ENCODE results near the gene SHC3. TPM values are rescaled to one million over a fixed set of nuclear protein-coding genes. Genes with fewer than 3 reads are reported as not detected.
A peak's percentile ranks its signal among the peaks of the same experiment; 100 is the strongest.

Gene SHC3
- total RNA-seq, 1 donor from 2014 or later = 0.20 TPM

- DNase-seq (ENCODE audit: low read depth in 2 of 2) = no peak
These were observed 123.6 kb downstream of the SHC3 start for GRCh38 chr9:89054865-89055495.

- no peak for DNase-seq (ENCODE audit: low read depth in 2 of 2)
These were observed 125.3 kb downstream of the SHC3 start for GRCh38 chr9:89053301-89053700.

GRCh38 chr9:89052470-89053097 lies 126.0 kb downstream of the SHC3 start:
- no peak for DNase-seq (ENCODE audit: low read depth in 2 of 2)

DNA sequence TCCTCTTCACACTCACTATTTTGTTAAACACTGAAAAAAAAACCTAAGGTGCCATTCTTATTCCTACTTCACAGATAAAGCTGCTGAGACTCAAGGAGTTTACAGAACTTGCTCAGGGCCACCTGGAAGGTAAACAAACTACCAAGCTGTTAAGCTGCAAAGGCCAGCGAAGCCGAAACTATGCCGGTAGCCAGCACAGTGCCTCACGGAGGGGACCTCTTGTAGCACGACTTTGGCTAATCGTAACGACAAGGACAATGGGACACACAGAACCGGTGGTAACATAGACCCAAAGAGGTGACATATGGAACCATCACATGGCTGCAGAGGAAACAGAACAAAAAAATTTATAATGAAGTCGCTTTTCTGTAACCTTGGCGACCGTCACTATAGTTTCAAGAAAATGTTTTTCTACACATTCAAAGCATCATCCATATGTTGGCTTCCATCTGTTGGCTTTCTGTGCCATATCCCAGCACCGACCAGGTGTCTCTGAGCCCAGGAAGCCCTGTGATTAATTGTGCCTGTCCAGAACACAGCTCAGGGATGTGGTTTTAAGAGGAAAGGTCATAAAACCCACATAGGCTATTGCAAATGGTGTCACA lies 127.1 kb downstream of the SHC3 start:
- DNase-seq (ENCODE audit: low read depth in 2 of 2) = no peak

DNA sequence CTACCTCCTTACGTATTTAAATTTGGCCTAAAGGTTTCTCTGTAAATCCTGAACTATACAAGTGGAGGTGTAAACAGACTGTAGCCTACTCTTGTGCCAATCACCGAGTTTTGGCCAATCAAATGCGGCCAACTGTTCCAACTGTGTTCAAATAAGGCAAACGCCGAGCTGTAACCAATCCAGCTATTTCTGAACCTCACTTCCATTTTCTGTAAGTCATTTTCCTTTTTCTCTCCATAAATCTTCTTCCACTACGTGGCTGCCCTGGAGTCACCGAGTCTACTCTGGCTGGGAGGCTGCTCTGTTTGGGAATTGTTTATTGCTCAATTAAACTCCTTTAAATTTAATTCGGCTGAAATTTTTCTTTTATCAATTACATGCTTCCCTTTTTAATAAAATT lies 129.0 kb downstream of the SHC3 start:
- DNase-seq (ENCODE audit: low read depth in 2 of 2) = no peak

- DNase-seq (ENCODE audit: low read depth in 2 of 2) = no peak
These were observed 130.0 kb downstream of the SHC3 start for GRCh38 chr9:89048616-89049015.

DNA sequence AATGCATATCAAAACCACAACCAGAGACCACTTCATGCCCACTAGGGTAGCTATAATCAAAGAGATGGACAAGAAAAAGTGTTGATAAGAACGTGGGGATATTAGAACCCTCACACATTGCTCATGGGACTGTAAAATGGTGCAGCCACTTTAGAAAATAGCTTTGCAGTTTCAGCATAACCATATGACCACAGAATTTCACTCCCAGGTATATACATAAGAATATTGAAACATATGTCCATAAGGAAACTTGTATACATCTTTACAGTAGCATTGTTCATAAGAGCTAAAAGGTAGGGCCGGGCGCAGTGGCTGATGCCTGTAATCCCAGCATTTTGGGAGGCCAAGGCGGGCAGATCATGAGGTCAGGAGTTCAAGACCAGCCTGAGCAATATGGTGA lies 131.0 kb downstream of the SHC3 start:
- DNase-seq (ENCODE audit: low read depth in 2 of 2) = no peak

- no peak for DNase-seq (ENCODE audit: low read depth in 2 of 2)
These were observed 131.8 kb downstream of the SHC3 start for GRCh38 chr9:89046832-89047231.

- no peak for DNase-seq (ENCODE audit: low read depth in 2 of 2)
These were observed 133.7 kb downstream of the SHC3 start for GRCh38 chr9:89044881-89045280.

DNA sequence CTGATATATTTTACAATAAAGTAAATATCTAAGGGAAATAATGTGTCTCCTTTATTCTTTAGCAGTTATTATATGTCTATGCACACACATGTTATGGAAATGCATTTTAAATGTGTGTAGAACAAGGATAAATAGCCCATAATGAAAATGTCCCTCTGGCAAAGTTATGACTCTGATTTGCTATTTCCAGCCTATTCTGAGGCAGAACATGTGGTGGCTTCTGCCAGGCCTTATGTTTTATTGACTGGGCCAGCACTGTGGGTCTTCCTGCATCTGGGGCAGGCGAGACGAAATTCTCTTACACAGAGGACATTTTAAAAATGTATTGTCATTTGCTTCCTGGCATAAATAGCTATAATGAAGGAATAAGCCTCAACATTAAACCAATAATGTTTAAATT lies 134.5 kb downstream of the SHC3 start:
- no peak for DNase-seq (ENCODE audit: low read depth in 2 of 2)

DNA sequence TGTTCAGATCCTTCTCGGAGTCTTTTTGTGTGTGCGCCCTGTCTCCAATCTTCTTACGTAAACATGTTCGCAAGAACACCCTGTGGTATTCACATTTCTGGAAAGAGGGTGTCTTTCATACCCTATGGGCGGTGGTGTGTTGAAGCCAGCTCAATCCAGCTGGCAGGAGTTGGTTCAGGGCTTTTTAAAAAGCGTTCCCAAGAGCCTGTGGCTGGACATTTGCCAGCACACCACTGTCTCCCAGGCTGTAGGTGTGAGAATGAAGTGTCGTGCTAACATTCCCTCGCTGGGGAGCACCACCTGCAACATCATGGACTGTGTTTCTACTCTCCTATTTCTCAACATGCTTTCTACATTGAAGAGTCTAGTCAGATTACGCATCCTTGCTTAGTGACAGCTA lies 135.6 kb downstream of the SHC3 start:
- no peak for DNase-seq (ENCODE audit: low read depth in 2 of 2)

DNA sequence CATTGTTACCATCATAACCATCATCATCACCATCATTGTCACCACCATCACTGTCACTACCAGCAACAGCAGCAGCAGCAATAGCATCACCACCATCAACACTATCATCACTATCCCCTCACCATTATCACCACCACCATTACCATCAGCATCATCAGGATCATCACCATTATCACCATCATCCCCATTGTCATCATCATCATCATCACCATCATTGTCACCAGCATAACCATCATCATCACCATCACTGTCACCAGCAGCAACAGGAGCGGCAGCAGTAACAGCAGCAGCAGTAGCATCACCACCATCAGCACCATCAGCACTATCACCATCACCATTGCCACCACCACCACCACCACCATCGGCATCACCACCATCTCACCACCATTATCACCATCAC lies 139.0 kb downstream of the SHC3 start:
- DNase-seq (ENCODE audit: low read depth in 2 of 2) = no peak

GRCh38 chr9:89039104-89039465 lies 139.5 kb downstream of the SHC3 start:
- DNase-seq (ENCODE audit: low read depth in 2 of 2) = no peak

- no peak for DNase-seq (ENCODE audit: low read depth in 2 of 2)
These were observed 140.1 kb downstream of the SHC3 start for GRCh38 chr9:89038382-89039103.

- DNase-seq (ENCODE audit: low read depth in 2 of 2) = no peak
These were observed 140.7 kb downstream of the SHC3 start for GRCh38 chr9:89037891-89038290.

DNA sequence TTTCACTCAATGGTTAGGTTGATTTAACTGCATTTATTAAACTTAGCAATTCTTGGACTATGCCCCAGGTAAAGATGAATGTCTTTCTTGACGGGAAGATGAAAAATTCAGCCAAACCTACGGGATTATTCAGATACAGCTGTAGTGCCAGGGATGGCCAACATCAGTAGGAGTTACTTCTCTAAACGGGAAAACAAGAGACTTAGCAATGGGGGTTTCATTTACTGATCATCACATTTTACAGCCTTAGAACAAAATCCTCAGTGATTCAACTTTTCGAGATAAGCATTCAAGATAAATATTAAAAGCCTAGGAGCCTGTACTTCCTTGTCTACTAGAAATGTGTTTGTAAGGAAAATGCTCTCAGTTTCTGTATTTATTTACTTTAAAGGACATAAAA lies 141.3 kb downstream of the SHC3 start:
- no peak for DNase-seq (ENCODE audit: low read depth in 2 of 2)

- DNase-seq (ENCODE audit: low read depth in 2 of 2) = no peak
These were observed 141.7 kb downstream of the SHC3 start for GRCh38 chr9:89036891-89037290.

- no peak for DNase-seq (ENCODE audit: low read depth in 2 of 2)
These were observed 142.2 kb downstream of the SHC3 start for GRCh38 chr9:89036383-89036782.

GRCh38 chr9:89032661-89033060 lies 146.0 kb downstream of the SHC3 start:
- DNase-seq (ENCODE audit: low read depth in 2 of 2) = no peak

DNA sequence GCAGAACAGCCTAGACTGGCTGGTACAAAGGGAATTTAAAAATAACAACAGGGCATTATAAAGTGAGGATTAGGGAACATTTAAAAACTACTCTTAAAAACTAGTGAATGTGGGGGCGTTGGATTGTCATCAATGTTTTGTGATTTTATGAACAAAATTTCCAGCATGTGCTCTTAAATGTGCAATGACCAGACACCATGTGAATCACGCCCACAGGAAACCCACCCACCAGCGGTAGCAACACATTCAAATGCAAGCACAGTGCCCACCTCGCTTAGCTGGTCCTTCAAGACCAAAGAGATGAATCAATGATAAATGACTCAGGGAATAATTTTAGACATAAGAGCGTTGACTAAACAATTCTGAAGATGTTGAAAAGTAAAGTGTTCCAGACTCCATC lies 146.4 kb downstream of the SHC3 start:
- no peak for DNase-seq (ENCODE audit: low read depth in 2 of 2)

GRCh38 chr9:89029788-89030187 lies 148.8 kb downstream of the SHC3 start:
- DNase-seq (ENCODE audit: low read depth in 2 of 2) = no peak

DNA sequence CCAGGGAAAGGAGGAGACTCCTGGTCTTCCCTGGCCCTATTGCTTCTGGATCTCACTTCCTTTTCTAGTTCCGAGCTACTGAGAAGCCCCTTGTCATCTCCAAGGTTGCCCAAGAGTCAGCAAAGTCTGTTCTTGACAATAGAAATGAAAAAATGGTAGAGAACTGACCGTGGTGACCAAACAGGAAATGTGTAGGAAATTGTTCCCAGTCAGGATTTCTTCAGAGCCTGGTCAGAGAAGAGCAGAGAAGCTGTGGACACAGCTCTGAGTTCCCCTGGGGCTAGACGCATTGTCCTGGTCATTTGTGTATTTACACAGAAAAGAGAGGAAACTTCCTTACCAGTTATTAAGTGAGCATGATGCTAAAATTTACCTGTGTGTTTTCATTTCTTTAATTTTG lies 151.7 kb downstream of the SHC3 start:
- peak in 1 of 2 donors; percentile 32 for DNase-seq (ENCODE audit: low read depth in 2 of 2)

GRCh38 chr9:89025553-89025952 lies 153.1 kb downstream of the SHC3 start:
- no peak for DNase-seq (ENCODE audit: low read depth in 2 of 2)

All from lung microvascular endothelial cell (primary cell).